Activated CD4-positive, alpha-beta T cell treated with anti-CD3 and anti-CD28 coated beads, Interleukin-2, amount 50 U/mL, for 4 hours (primary cell): ENCODE measurements around the gene HLCS.
"Not testable (repeated sequence)": the region's sequence is repeated elsewhere in the genome, so short reads cannot be mapped to it uniquely, and the experiment has no call there.

Experiments
- DNase-seq, 2 experiments: peaks; one replicate each; pipeline ENCODE4 v3.0.0-alpha.2; 2020

The HLCS gene

GRCh38 chr21:36966066-36966820 is at the start of gene HLCS:
TSS of gene HLCS (minus strand) at chr21:36966669. CDS start at chr21:36966638, 31 bp downstream.
- peak; percentile 59 to 66 for DNase-seq

- DNase-seq = peak; percentile 70 to 73
These were observed 43.4 kb upstream of the HLCS start for GRCh38 chr21:37009740-37010341.

- DNase-seq = no peak
These were observed 42.3 kb upstream of the HLCS start for GRCh38 chr21:37008724-37009123.

- peak in 1 of 2 experiments; percentile 5 for DNase-seq
These were observed 40.2 kb upstream of the HLCS start, which contains the start of gene RIPPLY3 for GRCh38 chr21:37006486-37007291. TSS of gene RIPPLY3 (plus strand) at chr21:37006702. CDS start at chr21:37006773, 71 bp downstream.

GRCh38 chr21:37005548-37006485 is 39.3 kb upstream of the HLCS start:
- DNase-seq = no peak

- DNase-seq = not testable (repeated sequence)
These were observed 37.4 kb upstream of the HLCS start for GRCh38 chr21:37003917-37004316.

- DNase-seq = not testable (repeated sequence)
These were observed 36.4 kb upstream of the HLCS start for GRCh38 chr21:37002851-37003250.

- no peak for DNase-seq
These were observed 35.0 kb upstream of the HLCS start for GRCh38 chr21:37001441-37001840.

GRCh38 chr21:37000381-37000780 is 33.9 kb upstream of the HLCS start:
- no peak for DNase-seq

- no peak for DNase-seq
These were observed 32.8 kb upstream of the HLCS start for GRCh38 chr21:36999131-36999898.

- DNase-seq = not testable (repeated sequence)
These were observed 28.8 kb upstream of the HLCS start for GRCh38 chr21:36995285-36995684.

- DNase-seq = no peak
These were observed 28.2 kb upstream of the HLCS start for GRCh38 chr21:36994501-36995158.

GRCh38 chr21:36992671-36993070 is 26.2 kb upstream of the HLCS start:
- DNase-seq = no peak

- DNase-seq = no peak
These were observed 24.2 kb upstream of the HLCS start for GRCh38 chr21:36990508-36991205.

GRCh38 chr21:36989699-36990507 is 23.4 kb upstream of the HLCS start:
- DNase-seq = peak; percentile 64 to 71

GRCh38 chr21:36989199-36989698 is 22.8 kb upstream of the HLCS start:
- DNase-seq = not testable (repeated sequence)

- DNase-seq = no peak
These were observed 22.1 kb upstream of the HLCS start for GRCh38 chr21:36988536-36988935.

- no peak for DNase-seq
These were observed 21.4 kb upstream of the HLCS start for GRCh38 chr21:36987845-36988244.
